Hypothalamus (tissue), 51 donors: ENCODE results near the gene HNRNPUL2.

Experiments
- DNase-seq, 51 donors: peaks; one replicate each; lab custom pipeline; 2025; lab: John Stamatoyannopoulos, UW

HNRNPUL2 gene

DNA sequence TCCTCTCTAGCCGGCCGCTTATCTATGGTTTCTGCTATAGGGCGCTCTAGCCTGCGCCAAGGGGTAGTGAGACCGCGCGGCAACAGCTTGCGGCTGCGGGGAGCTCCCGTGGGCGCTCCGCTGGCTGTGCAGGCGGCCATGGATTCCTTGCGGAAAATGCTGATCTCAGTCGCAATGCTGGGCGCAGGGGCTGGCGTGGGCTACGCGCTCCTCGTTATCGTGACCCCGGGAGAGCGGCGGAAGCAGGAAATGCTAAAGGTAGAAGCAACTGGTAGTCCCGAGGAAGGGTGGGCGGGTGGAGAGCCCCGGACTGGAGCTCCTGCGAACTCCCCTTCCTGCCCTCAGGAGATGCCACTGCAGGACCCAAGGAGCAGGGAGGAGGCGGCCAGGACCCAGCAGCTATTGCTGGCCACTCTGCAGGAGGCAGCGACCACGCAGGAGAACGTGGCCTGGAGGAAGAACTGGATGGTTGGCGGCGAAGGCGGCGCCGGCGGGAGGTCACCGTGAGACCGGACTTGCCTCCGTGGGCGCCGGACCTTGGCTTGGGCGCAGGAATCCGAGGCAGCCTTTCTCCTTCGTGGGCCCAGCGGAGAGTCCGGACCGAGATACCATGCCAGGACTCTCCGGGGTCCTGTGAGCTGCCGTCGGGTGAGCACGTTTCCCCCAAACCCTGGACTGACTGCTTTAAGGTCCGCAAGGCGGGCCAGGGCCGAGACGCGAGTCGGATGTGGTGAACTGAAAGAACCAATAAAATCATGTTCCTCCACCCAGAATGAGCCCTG lies 55.5 kb downstream of the HNRNPUL2 start, which contains the start of the genes LBHD1 and UQCC3:
Gene LBHD1, minus strand, starts transcription at position 660 of the 782 bp plus-strand sequence. CDS start 2,236 bp downstream, outside the sequence.
Gene UQCC3, plus strand, starts transcription at position 66 of the 782 bp plus-strand sequence. Its CDS starts 73 bp downstream, at position 139.
- DNase-seq, result peak; percentile 42 to 91 (median 71)

DNA sequence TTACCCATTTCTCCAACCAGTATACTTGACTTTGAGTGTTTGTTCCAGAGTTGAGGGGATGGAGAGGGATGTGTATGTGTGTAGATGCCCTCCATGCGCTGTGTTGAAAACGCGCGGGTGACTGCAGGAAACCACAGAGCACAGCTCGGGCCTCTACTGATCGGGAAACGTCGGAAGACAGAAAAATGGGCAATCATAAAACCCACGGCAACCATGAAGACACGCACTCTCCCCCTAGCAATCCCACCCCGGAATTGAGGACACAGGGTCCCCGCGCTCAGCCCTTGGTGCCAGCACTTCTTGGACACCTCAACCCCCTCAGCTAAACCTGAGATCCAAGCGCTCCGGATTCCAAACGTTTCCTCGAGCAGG lies 56.0 kb downstream of the HNRNPUL2 start:
- no peak for DNase-seq

- DNase-seq, result no peak
Measured at GRCh38 chr11:62669420-62670161, 57.7 kb downstream of the HNRNPUL2 start.

- DNase-seq, result no peak
Measured at GRCh38 chr11:62667460-62667859, 59.8 kb downstream of the HNRNPUL2 start.

DNA sequence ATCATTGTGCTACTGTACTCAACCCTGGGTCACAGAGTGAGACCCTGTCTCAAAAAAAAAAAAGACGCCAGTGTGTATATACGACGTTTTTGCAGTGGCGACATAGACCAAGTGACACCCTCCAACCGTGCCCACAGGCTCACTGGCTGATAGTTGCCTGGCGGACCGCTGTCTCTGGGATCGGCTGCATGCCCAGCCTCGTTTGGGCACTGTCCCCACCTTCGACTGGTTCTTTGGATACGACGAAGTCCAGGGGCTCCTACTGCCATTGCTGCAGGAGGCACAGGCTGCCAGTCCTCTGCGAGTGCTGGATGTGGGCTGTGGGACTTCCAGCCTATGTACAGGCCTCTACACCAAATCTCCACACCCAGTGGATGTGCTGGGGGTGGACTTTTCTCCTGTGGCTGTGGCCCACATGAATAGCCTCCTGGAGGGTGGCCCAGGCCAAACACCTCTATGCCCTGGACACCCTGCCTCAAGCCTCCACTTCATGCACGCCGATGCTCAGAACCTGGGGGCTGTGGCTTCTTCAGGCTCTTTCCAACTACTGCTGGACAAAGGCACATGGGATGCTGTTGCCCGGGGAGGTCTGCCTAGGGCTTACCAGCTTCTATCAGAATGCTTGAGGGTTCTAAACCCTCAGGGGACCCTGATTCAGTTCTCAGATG lies 60.9 kb downstream of the HNRNPUL2 start:
- DNase-seq, result peak in 1 of 51 donors; percentile 28

- DNase-seq, result peak in 31 of 51 donors; percentile 14 to 71 (median 49)
Measured at GRCh38 chr11:62665599-62666258, 61.5 kb downstream of the HNRNPUL2 start.

- DNase-seq, result peak; percentile 64 to 98 (median 93)
Measured at GRCh38 chr11:62665075-62665598, 62.1 kb downstream of the HNRNPUL2 start, which contains the start of the genes C11orf98 and CSKMT. Gene C11orf98 (minus strand): TSS chr11:62665210. CDS start chr11:62665169, 41 bp downstream. Gene CSKMT (plus strand): TSS chr11:62665312. CDS start chr11:62665880, 568 bp downstream.

DNA sequence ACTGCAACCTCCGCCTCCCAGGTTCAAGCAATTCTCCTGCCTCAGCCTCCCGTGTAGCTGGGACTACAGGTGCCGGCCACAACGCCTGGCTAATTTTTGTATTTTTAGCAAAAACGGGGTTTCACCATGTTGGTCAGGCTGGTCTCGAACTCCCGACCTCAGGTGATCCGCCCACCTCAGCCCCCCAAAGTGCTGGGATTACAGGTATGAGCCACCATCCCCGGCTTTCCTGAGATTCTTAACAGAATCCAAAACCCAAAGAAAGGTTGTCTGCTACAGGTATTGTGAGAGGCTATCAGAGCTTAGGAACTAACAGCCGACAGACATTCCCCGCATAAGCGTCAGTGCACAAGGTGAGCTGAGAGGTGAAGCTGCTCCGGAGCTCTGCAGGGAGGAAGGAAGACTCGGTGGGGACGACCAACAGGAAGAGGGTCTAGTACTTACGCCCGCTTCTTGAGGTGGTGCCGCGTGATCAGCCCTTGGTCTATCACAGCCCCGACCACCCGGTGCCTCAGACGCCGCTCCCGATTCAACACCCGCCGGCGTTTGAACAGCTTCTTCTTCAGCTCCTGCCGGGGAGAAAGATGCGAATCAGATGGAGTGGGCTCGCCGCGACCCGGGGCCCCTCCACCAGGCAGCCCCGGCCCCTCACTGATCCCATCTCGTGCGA lies 62.7 kb downstream of the HNRNPUL2 start:
- peak in 10 of 51 donors; percentile 56 to 73 (median 63) for DNase-seq
